Activated CD8-positive, alpha-beta memory T cell treated with anti-CD3 and anti-CD28 coated beads, Interleukin-2, amount 50 U/mL, for 48 hours (primary cell): ENCODE results near the gene HMGB2.
A peak's percentile ranks its signal among the peaks of the same experiment; 100 is the strongest.

Experiments used
- DNase-seq: peaks from one replicate; pipeline ENCODE4 v3.0.0-alpha.2; 2020

Gene HMGB2

GRCh38 chr4:173333658-173334084 is 487 bp downstream of the HMGB2 start:
- no peak for DNase-seq

GRCh38 chr4:173332963-173333657 is 1.0 kb downstream of the HMGB2 start:
- DNase-seq: no peak

GRCh38 chr4:173332021-173332487 is 2.1 kb downstream of the HMGB2 start:
- no peak for DNase-seq

GRCh38 chr4:173330590-173330989 is 3.6 kb downstream of the HMGB2 start:
- no peak for DNase-seq

- no peak for DNase-seq
These were observed 5.8 kb downstream of the HMGB2 start for GRCh38 chr4:173328236-173328901.

GRCh38 chr4:173325007-173325736 is 9.0 kb downstream of the HMGB2 start:
- no peak for DNase-seq

- no peak for DNase-seq
These were observed 14.5 kb downstream of the HMGB2 start for GRCh38 chr4:173319696-173320095.

GRCh38 chr4:173318648-173319211 is 15.4 kb downstream of the HMGB2 start:
- DNase-seq: no peak

GRCh38 chr4:173318240-173318639 is 15.9 kb downstream of the HMGB2 start:
- DNase-seq: no peak

GRCh38 chr4:173317004-173317403 is 17.2 kb downstream of the HMGB2 start:
- DNase-seq: no peak

GRCh38 chr4:173316060-173316459 is 18.1 kb downstream of the HMGB2 start:
- no peak for DNase-seq

GRCh38 chr4:173314715-173315114 is 19.4 kb downstream of the HMGB2 start:
- no peak for DNase-seq

GRCh38 chr4:173311368-173311767 is 22.8 kb downstream of the HMGB2 start:
- no peak for DNase-seq

- no peak for DNase-seq
These were observed 26.4 kb downstream of the HMGB2 start for GRCh38 chr4:173307778-173308177.

- DNase-seq: no peak
These were observed 32.5 kb downstream of the HMGB2 start for GRCh38 chr4:173301518-173302201.

GRCh38 chr4:173294444-173294843 is 39.7 kb downstream of the HMGB2 start:
- no peak for DNase-seq

- no peak for DNase-seq
These were observed 40.5 kb downstream of the HMGB2 start for GRCh38 chr4:173293663-173294062.

- DNase-seq: no peak
These were observed 42.3 kb downstream of the HMGB2 start for GRCh38 chr4:173291899-173292298.

- no peak for DNase-seq
These were observed 44.8 kb downstream of the HMGB2 start for GRCh38 chr4:173289353-173289727.

GRCh38 chr4:173288698-173289352 is 45.3 kb downstream of the HMGB2 start:
- no peak for DNase-seq

- DNase-seq: peak; percentile 90
These were observed 45.9 kb downstream of the HMGB2 start for GRCh38 chr4:173288296-173288695.

- DNase-seq: no peak
These were observed 46.7 kb downstream of the HMGB2 start for GRCh38 chr4:173287486-173287885.
